GM21390 (cell line): ENCODE measurements around the gene CD36.
"Not testable (repeated sequence)": the region's sequence is repeated elsewhere in the genome, so short reads cannot be mapped to it uniquely, and the experiment has no call there.

Source experiments
- ATAC-seq: cut with Tn5 transposase; IDR thresholded peaks from one replicate; pipeline ENCODE4 v1.9.1; 2021; ENCODE audit not compliant: unreplicated experiment

Gene CD36

GRCh38 chr7:80649011-80649410, 10.6 kb downstream of the CD36 start:
- no peak for ATAC-seq

- no peak for ATAC-seq
Measured at GRCh38 chr7:80650030-80650429, 11.6 kb downstream of the CD36 start.

GRCh38 chr7:80651471-80651870, 13.0 kb downstream of the CD36 start:
- ATAC-seq, result no peak

GRCh38 chr7:80653244-80653643, 14.8 kb downstream of the CD36 start:
- ATAC-seq, result no peak

GRCh38 chr7:80654887-80655340, 16.5 kb downstream of the CD36 start:
- no peak for ATAC-seq

GRCh38 chr7:80656029-80656428, 17.6 kb downstream of the CD36 start:
- ATAC-seq, result no peak

GRCh38 chr7:80659120-80660055, 20.9 kb downstream of the CD36 start:
- peak; percentile 61 for ATAC-seq

GRCh38 chr7:80660939-80661338, 22.5 kb downstream of the CD36 start:
- no peak for ATAC-seq

- ATAC-seq, result no peak
Measured at GRCh38 chr7:80661729-80662128, 23.3 kb downstream of the CD36 start.

- no peak for ATAC-seq
Measured at GRCh38 chr7:80662252-80662651, 23.8 kb downstream of the CD36 start.

- no peak for ATAC-seq
Measured at GRCh38 chr7:80665526-80665925, 27.1 kb downstream of the CD36 start.

GRCh38 chr7:80666376-80666775, 27.9 kb downstream of the CD36 start:
- no peak for ATAC-seq

- not testable (repeated sequence) for ATAC-seq
Measured at GRCh38 chr7:80669367-80669766, 30.9 kb downstream of the CD36 start.

- ATAC-seq, result no peak
Measured at GRCh38 chr7:80671744-80672143, 33.3 kb downstream of the CD36 start.

GRCh38 chr7:80675090-80675489, 36.6 kb downstream of the CD36 start:
- ATAC-seq, result no peak

- no peak for ATAC-seq
Measured at GRCh38 chr7:80676404-80676803, 38.0 kb downstream of the CD36 start.

- no peak for ATAC-seq
Measured at GRCh38 chr7:80677629-80678028, 39.2 kb downstream of the CD36 start.

GRCh38 chr7:80678707-80679106, 40.3 kb downstream of the CD36 start:
- ATAC-seq, result no peak

- ATAC-seq, result no peak
Measured at GRCh38 chr7:80679921-80680907, 41.8 kb downstream of the CD36 start.

GRCh38 chr7:80681272-80681885, 42.9 kb downstream of the CD36 start:
- peak; percentile 53 for ATAC-seq

- no peak for ATAC-seq
Measured at GRCh38 chr7:80682744-80683143, 44.3 kb downstream of the CD36 start.
